AG04450 (cell line): ENCODE results near the gene ADGRV1. TPM values are rescaled to one million over a fixed set of nuclear protein-coding genes. Genes with fewer than 3 reads are reported as not detected.
A peak's percentile ranks its signal among the peaks of the same experiment; 100 is the strongest.

Experiments
- CTCF ChIA-PET: fragments of 300-600, 350-600 bp; formaldehyde crosslinking; extraction: SDS; loops from one replicate; lab custom pipeline; 2022; ENCODE audit warnings: antibody characterized with exemption, inconsistent platforms; lab: Charles Lee
- POLR2A ChIA-PET: fragments of 350-600 bp; formaldehyde crosslinking; extraction: SDS; loops from one replicate; lab custom pipeline; 2021; ENCODE audit warnings: antibody characterized with exemption, inconsistent platforms; lab: Yijun Ruan, JAX
- DNase-seq: peaks from one replicate; pipeline ENCODE4 v3.0.0-alpha.2; 2011; ENCODE audit warnings: low read depth, low spot score
- H3K27ac ChIP-seq: one replicate; pipeline ENCODE4 v1.5.1; 2012; ENCODE audit warnings: low read depth, low read length, control low read depth
- H3K27me3 ChIP-seq: one replicate; pipeline ENCODE4 v1.6.0; 2012; ENCODE audit warnings: low read length; ENCODE audit not compliant: control insufficient read depth, insufficient read depth
- H3K4me3 ChIP-seq: 2 replicates; pipeline ENCODE4 v1.5.1; 2011; ENCODE audit warnings: mild to moderate bottlenecking, low read depth, low read length, control low read depth
- H3K9me3 ChIP-seq: 2 replicates; pipeline ENCODE4 v1.5.1; 2012; ENCODE audit warnings: low read length; ENCODE audit not compliant: control insufficient read depth, insufficient read depth
- CTCF ChIP-seq: IDR thresholded peaks from 2 replicates; pipeline ENCODE4 v1.5.1; 2011; ENCODE audit warnings: low read depth, low read length, control low read depth, inconsistent platforms
- polyA plus RNA-seq: library from polyadenylated mRNA; depleted of rRNA; stranded (reverse); fragments of >200 nt; gene quantifications from 2 replicates; pipeline ENCODE4 v1.2.3, GENCODE V29; 2011

Gene ADGRV1
- polyA plus RNA-seq, 1 experiment = 0.06 TPM

DNA sequence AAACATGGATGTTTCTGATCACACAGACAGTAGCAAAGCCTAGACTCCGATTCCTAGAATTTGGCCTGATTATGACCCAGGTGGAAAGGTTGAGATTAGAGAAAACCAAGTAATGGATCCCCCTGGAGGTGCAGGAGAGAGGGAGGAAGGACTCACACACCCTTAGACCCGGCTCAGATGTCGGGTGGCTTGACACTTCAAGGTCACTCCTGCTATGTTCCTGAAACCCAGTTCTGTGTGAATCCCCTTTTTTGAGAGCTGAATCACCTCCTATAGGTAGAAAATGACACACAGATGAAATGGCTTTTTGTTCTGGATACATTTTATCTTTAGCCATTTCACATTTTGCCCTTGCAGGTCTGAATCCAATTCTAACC, 631.7 kb downstream of the ADGRV1 start:
- no peaks in the 10 kb centered on the region for H3K27me3 ChIP-seq
- H3K9me3 ChIP-seq = no peaks in the 10 kb centered on the region
- TF ChIP-seq CTCF = no peak
- CTCF ChIA-PET = no interaction called here
- no peak for DNase-seq
- no peak overlapping the region for H3K4me3 ChIP-seq
- peak overlapping the region; percentile 69 for H3K27ac ChIP-seq
- POLR2A ChIA-PET = no interaction called here

GRCh38 chr5:91194824-91195381, 636.3 kb downstream of the ADGRV1 start:
- no peaks in the 10 kb centered on the region for H3K27me3 ChIP-seq
- DNase-seq = no peak
- POLR2A ChIA-PET = no interaction called here
- CTCF ChIA-PET = interaction anchor here (0.7 kb wide), 1 partner anchor 24 kb away, joined by 3 read pairs; no protein-coding TSS in a partner anchor
- H3K27ac ChIP-seq = no peak overlapping the region
- H3K4me3 ChIP-seq = no peak overlapping the region
- TF ChIP-seq CTCF = no peak
- no peaks in the 10 kb centered on the region for H3K9me3 ChIP-seq

DNA sequence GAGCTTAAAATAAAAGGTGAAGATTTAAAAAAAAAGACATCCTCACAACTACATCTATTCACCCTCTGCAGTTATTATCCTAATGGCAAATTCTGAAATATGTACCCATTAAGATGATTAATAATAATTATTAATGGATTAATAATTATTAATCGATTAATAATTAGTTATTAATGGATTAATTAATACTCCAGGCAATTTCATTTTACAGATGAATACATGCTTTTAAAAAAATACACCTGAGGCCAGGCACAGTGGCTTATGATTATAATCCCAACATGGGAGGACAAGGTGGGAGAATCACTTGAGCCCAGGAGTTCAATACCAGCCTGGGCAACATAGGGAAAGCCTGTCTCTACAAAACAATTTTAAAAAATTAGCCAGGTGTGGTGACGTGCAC, 642.1 kb downstream of the ADGRV1 start:
- DNase-seq = no peak
- no peaks in the 10 kb centered on the region for H3K27me3 ChIP-seq
- no peak overlapping the region for H3K27ac ChIP-seq
- TF ChIP-seq CTCF = no peak
- H3K4me3 ChIP-seq = no peak overlapping the region
- CTCF ChIA-PET = no interaction called here
- POLR2A ChIA-PET = no interaction called here
- H3K9me3 ChIP-seq = no peaks in the 10 kb centered on the region

- POLR2A ChIA-PET = no interaction called here
- CTCF ChIA-PET = interaction anchor here (0.5 to 1.0 kb wide), 2 partner anchors 179 to 263 kb away, joined by 3 to 5 read pairs; no protein-coding TSS in a partner anchor
- no peak overlapping the region for H3K27ac ChIP-seq
Observed at GRCh38 chr5:91206103-91206502, 647.5 kb downstream of the ADGRV1 start.

More at GRCh38 chr5:91206103-91206502, 647.5 kb downstream of the ADGRV1 start:
- DNase-seq = no peak
- no peak for TF ChIP-seq CTCF
- Histone ChIP-seq H3K4me3 (no peak overlapping the region), H3K9me3 (no peaks in the 10 kb centered on the region; the same call in 1 of the 2 replicates), H3K27me3 (no peaks in the 10 kb centered on the region)
